HG03196 (cell line): Measurements from ENCODE around the gene FBXO41.
A peak's percentile ranks its signal among the peaks of the same experiment; 100 is the strongest.

Experiments
- ATAC-seq: cut with Tn5 transposase; IDR thresholded peaks from one replicate; pipeline ENCODE4 v1.9.1; 2021; ENCODE audit not compliant: unreplicated experiment

FBXO41 gene

GRCh38 chr2:73217826-73218225, 66.5 kb downstream of the FBXO41 start:
- ATAC-seq: no peak

DNA sequence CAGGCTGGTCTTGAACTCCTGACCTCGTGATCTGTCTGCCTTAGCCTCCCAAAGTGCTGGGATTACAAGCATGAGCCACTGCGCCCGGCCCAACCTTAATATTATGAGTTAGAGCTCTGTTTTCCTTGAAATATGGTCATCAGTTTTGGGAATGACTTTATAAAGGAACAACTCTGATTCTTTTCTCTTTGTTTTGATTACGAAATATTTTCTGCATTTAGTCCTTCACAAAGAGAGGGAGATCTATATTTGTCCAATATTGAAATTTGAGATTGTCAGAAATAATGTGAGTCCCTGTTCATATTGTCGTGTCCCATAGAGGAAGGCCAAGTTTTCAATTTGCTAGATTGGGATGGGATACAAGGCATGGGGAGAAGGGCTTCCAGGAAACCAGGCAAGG, 67.1 kb downstream of the FBXO41 start:
- ATAC-seq: no peak

GRCh38 chr2:73215254-73215653, 69.0 kb downstream of the FBXO41 start:
- ATAC-seq: no peak

DNA sequence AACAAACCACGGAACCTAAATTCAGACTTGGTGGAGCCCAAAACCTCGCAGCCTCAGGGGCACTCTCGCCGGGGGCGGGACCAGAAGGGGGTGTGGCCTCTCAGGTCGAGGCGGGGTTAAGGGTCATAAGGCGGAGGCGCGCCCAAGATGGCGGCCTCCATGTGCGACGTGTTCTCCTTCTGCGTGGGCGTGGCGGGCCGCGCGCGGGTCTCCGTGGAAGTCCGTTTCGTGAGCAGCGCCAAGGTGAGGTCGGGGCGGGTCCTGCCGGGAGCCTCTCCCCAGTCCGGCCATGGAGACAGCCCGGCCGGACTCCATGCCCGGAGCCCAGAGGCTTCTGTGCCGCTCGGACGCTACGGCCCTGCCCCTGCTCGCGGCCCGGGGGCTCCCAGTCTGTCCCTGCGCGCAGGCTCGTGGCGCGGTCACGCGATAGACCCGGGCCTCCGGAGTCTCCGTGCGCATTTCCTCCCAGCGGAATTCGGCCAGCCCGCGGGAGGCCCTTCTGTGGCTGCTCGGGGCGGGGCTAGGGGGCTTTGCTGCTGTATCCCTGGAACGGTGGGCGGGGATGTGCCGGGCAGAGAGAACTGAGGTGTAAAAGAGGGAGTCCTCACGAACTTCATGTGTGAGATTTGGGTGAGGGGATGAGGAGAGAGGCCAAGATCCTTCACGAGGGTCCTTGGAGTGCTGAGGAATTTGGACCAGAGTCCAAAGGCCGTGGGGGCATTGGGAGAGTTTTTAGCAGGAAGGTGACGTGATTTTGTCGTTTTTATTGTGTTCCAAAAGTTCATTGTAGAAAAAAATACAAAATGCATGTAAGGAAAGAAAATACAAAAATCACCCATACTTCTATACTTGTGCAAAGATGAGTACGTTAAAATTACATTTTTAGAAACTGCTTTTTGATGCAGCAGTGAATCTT, 69.9 kb downstream of the FBXO41 start, which contains the start of gene SMYD5:
Gene SMYD5, plus strand, starts transcription at position 126 of the 916 bp plus-strand sequence. Its CDS starts 22 bp downstream, at position 148.
- ATAC-seq: peak; percentile 92

GRCh38 chr2:73212448-73213176, 71.7 kb downstream of the FBXO41 start:
- peak; percentile 55 for ATAC-seq

DNA sequence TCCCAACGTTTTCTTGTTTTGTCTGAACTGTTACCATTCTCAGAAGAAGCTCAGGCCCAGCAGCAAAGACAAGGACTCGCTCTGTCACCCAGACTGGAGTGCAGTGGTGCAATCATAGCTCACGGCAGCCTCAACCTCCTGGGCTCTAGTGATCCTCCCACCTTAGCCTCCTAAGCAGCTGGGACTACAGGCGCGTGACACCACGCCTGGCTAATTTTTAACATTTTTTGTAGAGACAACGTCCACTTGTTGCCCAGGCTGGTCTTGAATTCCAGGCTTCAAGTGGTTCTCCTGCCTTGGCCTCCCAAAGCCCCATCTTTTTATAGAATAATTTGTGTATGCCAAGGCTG, 72.2 kb downstream of the FBXO41 start:
- ATAC-seq: no peak

- ATAC-seq: no peak
Observed at GRCh38 chr2:73210696-73211095, 73.6 kb downstream of the FBXO41 start.

DNA sequence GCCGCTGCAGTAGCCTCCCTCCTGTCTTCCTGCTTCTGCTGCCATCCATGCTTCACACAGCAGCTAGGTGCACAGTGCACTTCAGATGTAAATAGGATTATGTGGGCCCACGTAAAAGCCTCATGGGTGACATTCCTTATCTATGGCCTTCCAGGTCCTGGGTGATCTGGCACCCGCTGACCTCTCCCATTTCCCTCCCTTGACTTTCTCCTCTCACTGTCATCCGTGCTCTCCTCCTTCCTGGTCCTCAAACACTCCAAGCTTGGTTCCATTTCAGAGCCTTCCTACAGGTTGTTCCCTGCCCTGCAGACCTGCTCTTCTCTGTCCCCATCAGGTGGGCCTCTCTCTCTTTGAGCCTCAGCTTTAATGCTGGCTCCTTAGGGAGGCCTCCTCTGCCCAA, 74.3 kb downstream of the FBXO41 start:
- no peak for ATAC-seq

- no peak for ATAC-seq
Observed at GRCh38 chr2:73208258-73208657, 76.0 kb downstream of the FBXO41 start.

DNA sequence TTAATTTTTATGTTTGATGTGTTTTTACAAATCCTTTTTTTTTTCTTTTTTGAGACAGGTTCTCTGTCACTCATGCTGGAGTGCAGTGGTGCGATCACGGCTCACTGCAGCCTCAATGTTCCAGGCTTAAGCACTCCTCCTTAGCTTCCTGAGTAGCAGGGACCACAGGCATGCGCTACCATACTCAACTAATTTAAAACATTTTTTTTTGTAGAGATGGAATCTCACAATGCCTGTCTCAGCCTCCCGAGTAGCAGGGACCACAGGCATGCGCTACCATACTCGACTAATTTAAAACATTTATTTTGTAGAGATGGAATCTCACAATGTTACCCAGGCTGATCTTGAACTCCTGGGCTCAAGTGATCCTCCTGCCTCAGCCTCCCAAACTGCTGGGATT, 78.7 kb downstream of the FBXO41 start:
- ATAC-seq: no peak
